Gastrocnemius medialis (tissue), 4 donors: ENCODE results near the gene SSBP2.

Source experiments
- POLR2A ChIP-seq, 2 donors: fragments of 450-650 bp; IDR thresholded peaks; one replicate each; pipeline ENCODE4 v1.6.1; 2017; ENCODE audit warnings: antibody characterized with exemption in 2 of 2, mild to moderate bottlenecking in 2 of 2, moderate library complexity in 2 of 2
- TF ChIP-seq, protein P1 (sequence below), 5 experiments: fragments of 450-650 bp in 3 of 5; fragments of 200-600 bp in 2 of 5; sonication (generic) in 2 of 5; IDR thresholded peaks in 4 of 5; conservative IDR thresholded peaks in 1 of 5; 1 replicate in 4 of 5; 2 replicates in 1 of 5; pipeline ENCODE4 v1.5.1; 2016 to 2019; ENCODE audit warnings: antibody characterized with exemption in 5 of 5, mild to moderate bottlenecking in 3 of 5, moderate library complexity in 3 of 5

DNA sequence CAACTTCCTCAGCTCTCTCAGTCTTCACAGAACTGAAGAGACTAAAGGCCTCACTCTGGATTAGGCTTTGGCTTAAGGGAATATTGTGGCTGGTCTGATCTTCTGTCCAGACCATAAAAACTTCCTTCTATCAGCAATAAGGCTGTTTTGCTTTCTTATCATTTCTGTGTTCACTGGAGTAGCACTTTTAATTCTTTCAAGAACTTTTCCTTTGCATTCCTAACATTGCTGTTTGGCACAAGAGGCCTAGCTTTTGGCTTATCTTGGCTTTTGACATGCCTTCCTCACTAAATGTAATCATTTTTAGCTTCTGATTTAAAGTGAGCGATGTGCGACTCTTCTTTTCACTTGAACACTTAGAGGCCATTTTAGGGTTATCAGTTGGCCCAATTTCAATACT lies 268.3 kb downstream of the SSBP2 start:
- TF ChIP-seq POLR2A (IDR thresholded peaks at IDR 0.05): no peak
- TF ChIP-seq, protein P1, sequence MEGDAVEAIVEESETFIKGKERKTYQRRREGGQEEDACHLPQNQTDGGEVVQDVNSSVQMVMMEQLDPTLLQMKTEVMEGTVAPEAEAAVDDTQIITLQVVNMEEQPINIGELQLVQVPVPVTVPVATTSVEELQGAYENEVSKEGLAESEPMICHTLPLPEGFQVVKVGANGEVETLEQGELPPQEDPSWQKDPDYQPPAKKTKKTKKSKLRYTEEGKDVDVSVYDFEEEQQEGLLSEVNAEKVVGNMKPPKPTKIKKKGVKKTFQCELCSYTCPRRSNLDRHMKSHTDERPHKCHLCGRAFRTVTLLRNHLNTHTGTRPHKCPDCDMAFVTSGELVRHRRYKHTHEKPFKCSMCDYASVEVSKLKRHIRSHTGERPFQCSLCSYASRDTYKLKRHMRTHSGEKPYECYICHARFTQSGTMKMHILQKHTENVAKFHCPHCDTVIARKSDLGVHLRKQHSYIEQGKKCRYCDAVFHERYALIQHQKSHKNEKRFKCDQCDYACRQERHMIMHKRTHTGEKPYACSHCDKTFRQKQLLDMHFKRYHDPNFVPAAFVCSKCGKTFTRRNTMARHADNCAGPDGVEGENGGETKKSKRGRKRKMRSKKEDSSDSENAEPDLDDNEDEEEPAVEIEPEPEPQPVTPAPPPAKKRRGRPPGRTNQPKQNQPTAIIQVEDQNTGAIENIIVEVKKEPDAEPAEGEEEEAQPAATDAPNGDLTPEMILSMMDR (IDR thresholded peaks at IDR 0.05 in 4 of 5, conservative IDR thresholded peaks at IDR 0.05 in 1 of 5): no peak
